GM23248 (cell line): ENCODE results near the gene AGAP1. TPM values are rescaled to one million over a fixed set of nuclear protein-coding genes. Genes with fewer than 3 reads are reported as not detected.
"Not testable (repeated sequence)": the region's sequence is repeated elsewhere in the genome, so short reads cannot be mapped to it uniquely, and the experiment has no call there.

ENCODE experiments used
- DNase-seq: peaks from one replicate; pipeline ENCODE4 v3.0.0-alpha.2; 2015
- H2AFZ ChIP-seq: fragments of 200-600 bp; sonication (generic); 2 replicates; pipeline ENCODE4 v1.6.1; 2016; ENCODE audit warnings: antibody characterized with exemption
- H3F3A ChIP-seq: fragments of 200-600 bp; sonication (generic); 2 replicates; pipeline ENCODE4 v1.6.1; 2016; ENCODE audit warnings: mild to moderate bottlenecking, antibody characterized with exemption, mixed run types; ENCODE audit not compliant: insufficient read depth
- H3K27ac ChIP-seq: fragments of 200-600 bp; sonication (generic); 2 replicates; pipeline ENCODE4 v1.5.1; 2016; ENCODE audit warnings: mild to moderate bottlenecking
- H3K27me3 ChIP-seq: fragments of 200-600 bp; sonication (generic); replicated peaks from 2 replicates; pipeline ENCODE4 v1.6.1; 2016; ENCODE audit warnings: mild to moderate bottlenecking; ENCODE audit not compliant: insufficient read depth
- H3K36me3 ChIP-seq: fragments of 200-600 bp; sonication (generic); 2 replicates; pipeline ENCODE4 v1.6.1; 2016; ENCODE audit warnings: low read depth, mild to moderate bottlenecking
- H3K4me1 ChIP-seq: fragments of 200-600 bp; sonication (generic); 2 replicates; pipeline ENCODE4 v1.6.1; 2016; ENCODE audit warnings: mild to moderate bottlenecking; ENCODE audit not compliant: insufficient read depth
- H3K4me2 ChIP-seq: fragments of 200-600 bp; sonication (generic); one replicate; pipeline ENCODE4 v1.6.1; 2016; ENCODE audit warnings: mild to moderate bottlenecking; ENCODE audit not compliant: unreplicated experiment
- H3K4me3 ChIP-seq: fragments of 200-600 bp; sonication (generic); 2 replicates; pipeline ENCODE4 v1.5.1; 2016; ENCODE audit warnings: mild to moderate bottlenecking
- H3K79me2 ChIP-seq: fragments of 200-600 bp; sonication (generic); 2 replicates; pipeline ENCODE4 v1.6.1; 2016; ENCODE audit warnings: mild to moderate bottlenecking; ENCODE audit not compliant: insufficient read depth
- H3K9ac ChIP-seq: fragments of 200-600 bp; sonication (generic); 2 replicates; pipeline ENCODE4 v1.6.1; 2016; ENCODE audit warnings: mild to moderate bottlenecking
- H3K9me2 ChIP-seq: fragments of 200-600 bp; sonication (generic); 2 replicates; pipeline ENCODE4 v1.6.1; 2016; ENCODE audit warnings: mixed run types, mild to moderate bottlenecking, moderate library complexity; ENCODE audit not compliant: insufficient read depth
- H3K9me3 ChIP-seq: fragments of 200-600 bp; sonication (generic); one replicate; pipeline ENCODE4 v1.6.1; 2017; ENCODE audit warnings: low read depth
- H4K20me1 ChIP-seq: fragments of 200-600 bp; sonication (generic); 2 replicates; pipeline ENCODE4 v1.6.0; 2016; ENCODE audit not compliant: insufficient read depth
- EZH2 ChIP-seq: fragments of 200-600 bp; sonication (generic); IDR thresholded peaks from 2 replicates; pipeline ENCODE4 v1.6.1; 2018; ENCODE audit warnings: antibody characterized with exemption, mild to moderate bottlenecking; ENCODE audit not compliant: insufficient read depth, poor library complexity, severe bottlenecking
- EZH2phosphoT487 ChIP-seq: fragments of 200-600 bp; sonication (generic); IDR thresholded peaks from 2 replicates; pipeline ENCODE4 v1.6.1; 2018; ENCODE audit warnings: antibody characterized with exemption, moderate library complexity, mild to moderate bottlenecking, low read depth; ENCODE audit not compliant: insufficient read depth
- WGBS, 2 experiments: methylation state at CpG; one replicate each; pipeline ENCODE4 v1.1.6; 2015 to 2017; ENCODE audit warnings: low lambda C conversion rate in 2 of 2, low coverage in 1 of 2; ENCODE audit errors: missing lambda C conversion rate in 2 of 2; 5-methylcytosine and 5-hydroxymethylcytosine counted together
- in situ Hi-C: fragments of 300-500 bp; cut with MboI; formaldehyde crosslinking; loops from 2 replicates; pipeline ENCODE4 v1.15.0; 2020
- polyA plus RNA-seq: library from polyadenylated mRNA; unstranded; fragments of >200 nt; fragmentation: Nextera tagmentation; extraction: Ambion mirVana; gene quantifications from 2 replicates; pipeline ENCODE4 v1.2.1, GENCODE V29; 2016
- total RNA-seq: library from RNA; depleted of rRNA; stranded (reverse); fragments of >200 nt; shearing (Covaris generic); gene quantifications from 2 replicates; pipeline ENCODE4 v1.2.3, GENCODE V29; 2014

AGAP1 gene
- total and polyA plus RNA-seq, 2 experiments from 2014 or later: 2.2 to 9.9 TPM

- Histone ChIP-seq H3K4me1 (peaks cover 10% of the 10 kb centered on the region), H3F3A (peaks cover 6% of the 10 kb centered on the region; the same call in 1 of the 2 replicates), H3K27me3 (no peaks in the 10 kb centered on the region), H3K79me2 (no peaks in the 10 kb centered on the region), H3K9me2 (no peaks in the 10 kb centered on the region), H3K9ac (no peak overlapping the region), H3K9me3 (no peaks in the 10 kb centered on the region), H3K4me2 (no peak overlapping the region), H3K4me3 (no peak overlapping the region), H4K20me1 (no peaks in the 10 kb centered on the region), H3K36me3 (no peaks in the 10 kb centered on the region), H2AFZ (no peak overlapping the region), H3K27ac (no peak overlapping the region)
- 88 to 91% methylated on average over 20 of the region's 20 CpGs for WGBS, 2 experiments
- no peak for TF ChIP-seq EZH2phosphoT487
- in situ Hi-C loops: no loop called here
- DNase-seq: peak; percentile 18
These were observed 269.2 kb downstream of the AGAP1 start for GRCh38 chr2:235762832-235763598.

- H3K9ac ChIP-seq: no peak overlapping the region
- no peaks in the 10 kb centered on the region for H3K27me3 ChIP-seq
- no peak for DNase-seq
- H3K9me2 ChIP-seq: no peaks in the 10 kb centered on the region
- no peak for TF ChIP-seq EZH2
- no peak for TF ChIP-seq EZH2phosphoT487
- H3K36me3 ChIP-seq: no peaks in the 10 kb centered on the region
- H3K27ac ChIP-seq: no peak overlapping the region
- no peaks in the 10 kb centered on the region for H4K20me1 ChIP-seq
- H3K79me2 ChIP-seq: no peaks in the 10 kb centered on the region
- peaks cover 6% of the 10 kb centered on the region; the same call in 1 of the 2 replicates for H3F3A ChIP-seq
- in situ Hi-C loops: no loop called here
- no peaks in the 10 kb centered on the region for H3K9me3 ChIP-seq
- peaks cover 10% of the 10 kb centered on the region for H3K4me1 ChIP-seq
- H3K4me3 ChIP-seq: no peak overlapping the region
- 91 to 92% methylated on average over 12 to 20 of the region's 20 CpGs for WGBS, 2 experiments
- H2AFZ ChIP-seq: no peak overlapping the region
- no peak overlapping the region for H3K4me2 ChIP-seq
These were observed 270.0 kb downstream of the AGAP1 start for GRCh38 chr2:235763816-235764215.

GRCh38 chr2:235764478-235764877, 270.6 kb downstream of the AGAP1 start:
- 90 to 96% methylated on average over 4 to 15 of the region's 19 CpGs for WGBS, 2 experiments
- in situ Hi-C loops, H3K27me3 ChIP-seq, H3K4me2 ChIP-seq, H2AFZ ChIP-seq, DNase-seq, H3K79me2 ChIP-seq, H3K27ac ChIP-seq, H3K9ac ChIP-seq, H3K36me3 ChIP-seq, H3K4me1 ChIP-seq, H3K9me2 ChIP-seq, H3K4me3 ChIP-seq, H4K20me1 ChIP-seq, H3K9me3 ChIP-seq, H3F3A ChIP-seq: not testable (repeated sequence)

GRCh38 chr2:235765181-235765820, 271.5 kb downstream of the AGAP1 start:
- peak overlapping the region; percentile 90 for H3K27ac ChIP-seq
- H3K4me1 ChIP-seq: peaks cover 10% of the 10 kb centered on the region
- TF ChIP-seq EZH2 (no peak), EZH2phosphoT487 (no peak)
- H3K9me3 ChIP-seq: no peaks in the 10 kb centered on the region
- no peaks in the 10 kb centered on the region for H3K36me3 ChIP-seq
- no peaks in the 10 kb centered on the region for H3K9me2 ChIP-seq
- H3K4me3 ChIP-seq: peak overlapping the region; percentile 25
- no peaks in the 10 kb centered on the region for H4K20me1 ChIP-seq
- H3K4me2 ChIP-seq: peak overlapping the region; percentile 47
- no peaks in the 10 kb centered on the region for H3K79me2 ChIP-seq
- peak overlapping the region; percentile 80 for H3K9ac ChIP-seq
- H2AFZ ChIP-seq: peak overlapping the region; percentile 42
- WGBS, 2 experiments: 22 to 48% methylated on average over 18 to 30 of the region's 30 CpGs
- H3F3A ChIP-seq: peaks cover 6% of the 10 kb centered on the region; the same call in 1 of the 2 replicates
- H3K27me3 ChIP-seq: no peaks in the 10 kb centered on the region
- in situ Hi-C loops: no loop called here
- peak; percentile 98 for DNase-seq
